ENCODE results near the gene ZBTB25. TPM values are rescaled to one million over a fixed set of nuclear protein-coding genes. Genes with fewer than 3 reads are reported as not detected.
"Not testable (repeated sequence)": the region's sequence is repeated elsewhere in the genome, so short reads cannot be mapped to it uniquely, and the experiment has no call there.

The ZBTB25 gene
- polyA plus RNA-seq, 3 donors from 2014 or later, result 9.9 to 23.1 (median 15.3) TPM

DNA sequence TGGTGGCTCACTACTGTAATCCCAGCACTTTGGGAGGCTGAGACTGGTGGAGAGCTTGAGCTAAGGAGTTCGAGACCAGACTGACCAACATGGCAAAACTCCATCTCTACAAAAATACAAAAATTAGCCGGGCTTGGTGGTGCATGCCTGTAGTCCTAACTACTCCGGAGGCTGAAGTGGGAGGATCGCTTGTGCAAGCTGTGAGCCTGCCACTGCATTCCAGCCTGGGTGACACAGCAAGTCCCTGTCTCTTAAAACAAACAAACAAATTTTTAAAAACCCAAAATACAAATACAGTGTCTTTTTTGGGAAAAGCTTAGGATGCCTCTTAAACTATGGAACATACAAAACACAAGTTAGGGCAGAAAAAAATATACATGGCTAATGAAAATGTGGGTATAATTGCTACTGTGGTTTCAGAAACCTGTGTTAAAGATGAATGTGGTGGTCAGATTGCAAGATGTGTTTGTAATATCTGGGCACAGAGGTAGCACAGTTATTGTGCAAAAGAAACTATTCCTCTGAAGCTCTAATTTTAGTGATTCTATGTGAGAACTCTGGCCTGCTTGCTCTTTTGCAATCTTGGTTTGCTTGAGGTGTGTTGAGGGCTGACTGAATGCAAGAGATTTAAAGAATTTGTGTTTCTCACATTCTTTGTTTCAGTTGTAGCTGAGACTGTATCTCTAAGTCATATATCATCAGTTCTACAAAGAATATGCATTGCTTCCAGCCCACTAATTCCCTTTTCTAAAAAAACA lies 33.0 kb upstream of the ZBTB25 start:
- peaks cover 24 to 31% of the 10 kb centered on the region in 2 donors for H3K4me1 Mint-ChIP-seq
- peaks cover 9 to 24% (median 15%) of the 10 kb centered on the region in 3 donors for H3K27me3 Mint-ChIP-seq (ENCODE audit: low read depth in 3 of 3)
- H3K9me3 Mint-ChIP-seq, result peaks cover 0 to 2% (median 0%) of the 10 kb centered on the region in 6 donors
- peak overlapping the region in 1 of 6 donors; percentile 42 for H3K27ac Mint-ChIP-seq
- peak overlapping the region in 4 of 5 donors; percentile 8 to 57 (median 35) for H3K4me3 Mint-ChIP-seq
- H3K36me3 Mint-ChIP-seq, result peaks cover 0 to 3% (median 0%) of the 10 kb centered on the region in 3 donors
- DNase-seq, result no peak

DNA sequence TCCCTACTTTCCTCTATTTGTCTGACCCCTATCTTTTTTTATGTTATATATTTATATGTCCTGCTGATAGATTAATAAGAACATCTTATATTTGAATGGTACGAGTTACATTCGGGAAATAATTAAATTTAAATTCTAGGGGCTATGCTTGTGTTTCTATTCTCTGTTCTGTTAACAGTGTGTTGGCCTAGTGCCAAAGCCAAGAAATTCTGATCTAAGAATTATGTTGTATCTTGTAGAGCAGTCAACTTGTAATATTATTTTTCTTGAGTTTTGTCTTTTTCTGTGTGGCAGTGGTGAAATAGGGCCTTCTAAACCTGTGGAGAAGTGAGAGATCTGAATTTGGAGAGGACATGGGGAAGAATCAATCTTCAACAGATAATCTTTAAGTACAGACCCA lies 27.9 kb upstream of the ZBTB25 start:
- peaks cover 2 to 17% of the 10 kb centered on the region in 2 donors for H3K4me1 Mint-ChIP-seq
- H3K9me3 Mint-ChIP-seq, result no peaks in the 10 kb centered on the region
- no peak for DNase-seq
- H3K27me3 Mint-ChIP-seq (ENCODE audit: low read depth in 3 of 3), result peaks cover 4 to 8% (median 7%) of the 10 kb centered on the region in 3 donors
- H3K27ac Mint-ChIP-seq, result peak overlapping the region in 1 of 6 donors; percentile 9
- H3K4me3 Mint-ChIP-seq, result no peak overlapping the region
- H3K36me3 Mint-ChIP-seq, result peaks cover 0 to 4% (median 3%) of the 10 kb centered on the region in 3 donors

DNA sequence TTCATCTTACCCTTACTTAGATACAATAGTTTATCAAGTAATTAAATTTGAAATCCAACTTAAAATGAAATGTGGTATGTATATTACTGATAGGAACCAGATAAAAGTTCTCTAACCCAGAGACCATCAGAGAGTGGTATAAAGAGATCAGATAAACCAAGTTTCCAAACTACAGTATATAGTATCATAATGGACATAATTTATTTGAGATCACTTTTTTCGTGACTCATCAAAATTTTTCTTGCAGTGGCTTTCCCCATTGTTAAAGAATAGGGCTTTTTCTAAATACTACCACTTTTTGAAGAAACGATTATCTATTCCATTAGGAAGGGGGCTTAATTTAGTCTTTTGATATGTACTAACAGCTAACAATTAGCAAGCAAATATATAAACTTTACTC lies 21.7 kb upstream of the ZBTB25 start:
- no peak for DNase-seq
- peaks cover 0 to 15% (median 0%) of the 10 kb centered on the region in 3 donors for H3K36me3 Mint-ChIP-seq
- H3K27me3 Mint-ChIP-seq (ENCODE audit: low read depth in 3 of 3), result peaks cover 10 to 18% (median 11%) of the 10 kb centered on the region in 3 donors
- H3K4me3 Mint-ChIP-seq, result no peak overlapping the region
- no peaks in the 10 kb centered on the region for H3K9me3 Mint-ChIP-seq
- H3K27ac Mint-ChIP-seq, result no peak overlapping the region
- H3K4me1 Mint-ChIP-seq, result peaks cover 12 to 20% of the 10 kb centered on the region in 2 donors

DNA sequence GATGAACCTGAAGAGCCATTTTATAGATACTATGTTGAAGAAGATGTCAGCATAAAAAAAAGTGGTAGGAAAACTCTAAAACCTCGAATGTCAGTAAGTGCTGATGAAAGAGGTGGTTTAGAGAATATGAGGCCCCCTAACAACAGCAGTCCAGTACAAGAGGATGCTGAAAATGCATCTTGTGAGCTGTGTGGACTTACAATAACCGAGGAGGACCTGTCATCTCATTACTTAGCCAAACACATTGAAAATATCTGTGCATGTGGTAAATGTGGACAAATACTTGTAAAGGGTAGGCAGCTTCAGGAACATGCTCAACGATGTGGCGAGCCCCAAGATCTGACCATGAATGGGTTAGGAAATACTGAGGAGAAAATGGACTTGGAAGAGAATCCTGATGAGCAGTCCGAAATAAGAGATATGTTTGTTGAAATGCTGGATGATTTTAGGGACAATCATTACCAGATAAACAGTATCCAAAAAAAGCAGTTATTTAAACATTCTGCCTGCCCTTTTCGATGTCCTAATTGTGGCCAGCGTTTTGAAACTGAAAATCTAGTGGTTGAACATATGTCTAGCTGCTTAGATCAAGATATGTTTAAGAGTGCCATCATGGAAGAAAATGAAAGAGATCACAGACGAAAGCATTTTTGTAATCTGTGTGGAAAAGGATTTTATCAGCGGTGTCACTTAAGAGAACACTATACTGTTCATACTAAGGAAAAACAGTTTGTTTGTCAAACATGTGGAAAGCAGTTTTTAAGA lies 19.1 kb upstream of the ZBTB25 start:
- peaks cover 0 to 15% (median 0%) of the 10 kb centered on the region in 3 donors for H3K36me3 Mint-ChIP-seq
- no peaks in the 10 kb centered on the region for H3K9me3 Mint-ChIP-seq
- H3K27me3 Mint-ChIP-seq (ENCODE audit: low read depth in 3 of 3), result peaks cover 10 to 18% (median 10%) of the 10 kb centered on the region in 3 donors
- H3K4me1 Mint-ChIP-seq, result peaks cover 19 to 21% of the 10 kb centered on the region in 2 donors
- no peak overlapping the region for H3K4me3 Mint-ChIP-seq
- no peak overlapping the region for H3K27ac Mint-ChIP-seq
- DNase-seq, result no peak

DNA sequence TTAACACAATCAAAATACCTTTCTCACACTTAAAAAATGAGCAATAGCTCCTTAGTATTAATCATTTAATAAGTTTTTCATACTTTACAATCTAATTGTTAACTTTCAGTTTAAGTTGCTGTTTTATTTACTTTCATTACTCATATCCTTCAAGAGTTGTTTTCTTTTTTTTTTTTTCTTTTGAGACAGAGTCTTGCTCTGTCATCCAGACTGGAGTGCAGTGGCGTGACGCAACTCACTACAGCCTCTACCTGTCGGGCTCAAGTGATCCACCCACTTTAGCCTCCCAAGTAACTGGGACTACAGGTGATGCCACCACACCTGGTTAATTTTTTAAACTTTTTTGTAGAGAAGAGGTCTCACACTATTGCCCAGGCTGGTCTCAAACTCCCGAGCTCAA lies 17.1 kb upstream of the ZBTB25 start:
- H3K36me3 Mint-ChIP-seq, result peaks cover 0 to 7% (median 0%) of the 10 kb centered on the region in 3 donors
- H3K27ac Mint-ChIP-seq, result peak overlapping the region in 2 of 6 donors; percentile 7 to 16
- no peaks in the 10 kb centered on the region for H3K9me3 Mint-ChIP-seq
- H3K4me1 Mint-ChIP-seq, result peaks cover 32 to 40% of the 10 kb centered on the region in 2 donors
- H3K27me3 Mint-ChIP-seq (ENCODE audit: low read depth in 3 of 3), result peaks cover 2 to 6% (median 3%) of the 10 kb centered on the region in 3 donors
- no peak overlapping the region for H3K4me3 Mint-ChIP-seq
- DNase-seq, result no peak

DNA sequence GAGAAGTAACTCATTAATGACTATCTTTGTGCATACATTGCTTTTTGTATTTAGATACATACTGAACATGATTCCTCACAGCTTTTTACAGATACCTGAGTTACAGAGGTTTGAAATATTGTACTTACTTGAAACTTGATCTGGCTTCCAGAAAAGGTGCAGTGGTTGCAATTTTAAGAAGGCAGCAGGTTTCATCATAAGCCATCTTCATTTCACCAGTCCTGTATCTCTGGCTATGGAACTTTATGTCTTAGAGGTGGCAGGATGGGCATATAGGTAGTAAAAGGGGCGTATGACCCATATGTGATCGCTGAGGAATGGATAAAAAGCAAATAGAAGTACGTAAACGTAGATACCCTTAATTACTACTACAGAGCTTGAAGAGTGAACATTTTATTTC lies 14.6 kb upstream of the ZBTB25 start:
- no peak for DNase-seq
- Mint-ChIP-seq H3K27me3 (ENCODE audit: low read depth in 3 of 3) (peaks cover 2 to 5% (median 2%) of the 10 kb centered on the region in 3 donors), H3K36me3 (no peaks in the 10 kb centered on the region), H3K4me1 (peaks cover 47 to 55% of the 10 kb centered on the region in 2 donors), H3K4me3 (no peak overlapping the region), H3K27ac (peak overlapping the region in 1 of 6 donors; percentile 11), H3K9me3 (no peaks in the 10 kb centered on the region)

DNA sequence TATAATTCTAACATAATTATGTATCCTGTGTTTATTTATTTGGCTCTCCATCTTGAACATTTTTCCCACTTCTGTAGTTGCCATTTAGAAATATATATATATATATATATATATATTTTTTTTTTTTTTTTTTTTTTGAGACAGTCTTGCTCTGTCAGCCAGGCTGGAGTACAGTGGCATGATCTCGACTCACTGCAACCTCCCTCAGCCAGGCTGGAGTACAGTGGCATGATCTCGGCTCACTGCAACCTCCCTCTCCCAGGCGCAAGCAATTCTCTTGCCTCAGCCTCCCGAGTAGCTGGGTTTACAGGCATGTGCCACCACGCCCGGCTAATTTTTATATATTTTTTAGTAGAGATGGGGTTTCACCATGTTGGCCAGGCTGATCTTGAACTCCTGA lies 14.0 kb upstream of the ZBTB25 start:
- peaks cover 48 to 60% of the 10 kb centered on the region in 2 donors for H3K4me1 Mint-ChIP-seq
- not testable (repeated sequence) for H3K36me3 Mint-ChIP-seq; H3K27me3 Mint-ChIP-seq (ENCODE audit: low read depth in 3 of 3); DNase-seq; H3K4me3 Mint-ChIP-seq; H3K27ac Mint-ChIP-seq; H3K9me3 Mint-ChIP-seq

DNA sequence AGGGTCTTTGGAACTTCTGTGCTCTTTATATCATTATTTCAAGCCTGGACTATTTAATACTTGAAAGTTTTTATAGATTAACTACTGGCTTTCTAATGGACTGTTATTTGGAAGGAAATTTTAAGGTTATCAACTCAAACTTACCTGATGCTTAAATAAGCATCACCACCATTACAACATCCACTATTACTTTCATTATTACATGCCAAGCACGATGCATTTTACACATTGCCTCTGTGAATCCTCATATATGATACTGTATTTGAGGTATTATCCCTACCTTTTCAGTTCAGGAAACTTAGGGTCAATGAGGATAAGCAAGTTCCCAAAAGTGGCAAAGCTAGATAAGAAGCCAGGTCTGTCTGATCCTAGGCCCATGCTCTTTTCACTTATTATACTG lies 13.3 kb upstream of the ZBTB25 start:
- Mint-ChIP-seq H3K27me3 (ENCODE audit: low read depth in 3 of 3) (peaks cover 2 to 5% (median 2%) of the 10 kb centered on the region in 3 donors), H3K4me1 (peaks cover 48 to 67% of the 10 kb centered on the region in 2 donors), H3K27ac (peak overlapping the region in 3 of 6 donors; percentile 9 to 39 (median 34)), H3K4me3 (peak overlapping the region in 1 of 5 donors; percentile 21), H3K36me3 (no peaks in the 10 kb centered on the region), H3K9me3 (no peaks in the 10 kb centered on the region)
- no peak for DNase-seq

DNA sequence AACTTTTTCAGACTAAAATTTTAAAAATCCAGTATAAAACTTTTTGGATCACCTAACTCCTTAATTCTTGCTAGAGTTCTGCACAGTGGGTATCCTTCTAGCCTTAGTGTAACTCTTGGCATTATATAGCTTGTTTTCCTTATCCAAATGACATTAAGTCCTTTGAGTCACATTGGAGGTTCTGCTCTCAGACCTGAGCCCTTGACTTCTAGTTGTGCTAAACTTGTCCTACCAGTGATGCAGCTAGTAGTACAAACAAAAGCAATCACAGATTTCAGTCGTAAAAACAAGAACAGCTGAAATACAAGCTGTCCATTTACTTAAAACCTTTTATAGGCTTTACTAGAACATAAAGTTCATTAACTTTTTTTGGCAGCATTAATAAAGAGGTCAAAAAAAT lies 11.4 kb upstream of the ZBTB25 start:
- H3K4me1 Mint-ChIP-seq, result peaks cover 58 to 86% of the 10 kb centered on the region in 2 donors
- H3K4me3 Mint-ChIP-seq, result no peak overlapping the region

DNA sequence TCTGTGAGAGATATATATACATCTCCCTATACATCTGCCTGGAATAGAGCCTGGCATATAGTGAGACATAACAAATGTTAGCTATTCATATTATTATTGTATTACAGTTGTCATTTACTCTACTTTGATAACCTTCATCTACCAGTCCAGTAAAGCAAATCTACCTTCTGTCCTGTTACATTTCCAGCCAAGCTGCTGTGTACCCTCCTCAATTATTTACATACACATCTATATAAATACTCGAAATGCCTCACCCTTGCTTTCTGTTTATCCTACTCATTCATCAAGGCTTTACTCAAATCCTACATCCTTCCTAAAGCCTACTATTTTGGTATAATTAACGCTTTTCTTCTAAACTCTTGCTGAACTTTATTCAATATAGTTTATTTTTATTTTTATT lies 9.6 kb upstream of the ZBTB25 start:
- Mint-ChIP-seq H3K4me1 (peaks cover 71 to 97% of the 10 kb centered on the region in 2 donors), H3K4me3 (no peak overlapping the region), H3K9me3 (no peaks in the 10 kb centered on the region), H3K27me3 (ENCODE audit: low read depth in 3 of 3) (peaks cover 2 to 7% (median 2%) of the 10 kb centered on the region in 3 donors), H3K36me3 (no peaks in the 10 kb centered on the region), H3K27ac (no peak overlapping the region)
- no peak for DNase-seq

More for the DNA sequence above, 11.4 kb upstream of the ZBTB25 start:
- no peak overlapping the region for H3K27ac Mint-ChIP-seq
- DNase-seq, result no peak
- peaks cover 2 to 5% (median 2%) of the 10 kb centered on the region in 3 donors for H3K27me3 Mint-ChIP-seq (ENCODE audit: low read depth in 3 of 3)
- no peaks in the 10 kb centered on the region for H3K36me3 Mint-ChIP-seq
- H3K9me3 Mint-ChIP-seq, result no peaks in the 10 kb centered on the region

DNA sequence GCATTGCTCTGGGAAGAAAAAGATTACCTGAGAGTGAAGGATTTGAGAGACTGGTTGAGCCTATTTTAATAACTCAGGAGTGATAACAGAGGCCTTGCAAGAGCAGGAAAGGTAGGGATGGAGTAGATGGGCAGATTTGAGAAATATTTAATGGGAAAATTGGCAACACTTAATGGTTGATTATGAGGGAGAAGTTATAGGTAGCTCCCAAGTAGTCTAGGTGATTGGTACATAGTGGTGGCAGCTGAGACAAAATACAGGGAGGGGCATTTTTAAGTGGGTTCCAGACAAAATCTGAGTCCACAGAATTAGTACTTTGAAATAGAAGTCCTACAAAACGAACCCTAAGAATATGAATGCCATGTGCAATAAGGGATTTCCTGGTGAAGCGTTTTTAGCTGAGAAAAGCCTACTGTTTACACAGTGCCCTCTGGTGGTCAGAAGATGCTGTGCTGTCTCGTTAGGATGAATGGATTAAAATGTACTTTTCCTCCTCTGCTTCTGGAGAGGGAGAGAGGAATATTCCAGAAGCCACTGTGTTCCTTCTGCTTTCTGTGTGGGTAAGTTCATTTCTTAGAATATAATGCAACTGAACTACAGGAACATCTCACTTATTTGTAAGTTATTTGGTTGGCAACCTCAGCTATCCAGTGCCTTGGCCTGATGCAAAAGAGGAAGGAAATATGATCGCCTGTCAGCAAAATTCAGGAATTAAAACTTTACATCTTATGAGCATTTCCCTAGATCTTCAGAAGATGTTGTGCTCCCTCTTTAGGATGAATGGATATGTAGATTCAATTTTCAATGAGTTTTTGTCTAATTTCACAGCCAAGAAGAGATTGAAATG lies 7.4 kb upstream of the ZBTB25 start:
- peaks cover 2 to 7% (median 5%) of the 10 kb centered on the region in 3 donors for H3K27me3 Mint-ChIP-seq (ENCODE audit: low read depth in 3 of 3)
- peaks cover 77 to 97% of the 10 kb centered on the region in 2 donors for H3K4me1 Mint-ChIP-seq
- H3K4me3 Mint-ChIP-seq, result peak overlapping the region; percentile 18 to 64 (median 42)
- no peaks in the 10 kb centered on the region for H3K36me3 Mint-ChIP-seq
- peak; percentile 59 to 69 (median 68) for DNase-seq
- H3K9me3 Mint-ChIP-seq, result no peaks in the 10 kb centered on the region
- H3K27ac Mint-ChIP-seq, result peak overlapping the region; percentile 61 to 87 (median 65)

DNA sequence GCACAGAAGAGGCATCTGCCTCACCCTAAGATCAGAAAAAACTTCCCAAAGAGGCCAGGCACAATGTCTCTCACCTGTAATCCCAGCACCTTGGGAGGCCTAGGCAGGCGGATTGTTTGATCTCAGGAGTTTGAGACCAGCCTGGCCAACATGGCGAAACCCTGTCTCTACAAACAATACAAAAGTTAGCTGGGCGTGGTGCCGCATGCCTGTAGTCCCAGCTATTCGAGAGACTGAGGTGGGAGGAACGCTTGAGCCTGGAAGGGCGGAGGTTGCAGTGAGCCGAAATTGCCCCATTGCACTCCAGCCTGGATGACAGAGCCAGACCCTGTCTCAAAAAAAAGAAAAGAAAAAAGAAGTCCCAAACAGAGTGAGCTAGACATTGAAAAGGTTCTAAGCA lies 5.4 kb upstream of the ZBTB25 start:
- Mint-ChIP-seq H3K9me3 (peaks cover 0 to 2% (median 0%) of the 10 kb centered on the region in 6 donors), H3K4me1 (peaks cover 75 to 90% of the 10 kb centered on the region in 2 donors), H3K27ac (peak overlapping the region in 2 of 6 donors; percentile 53 to 64), H3K4me3 (peak overlapping the region in 3 of 5 donors; percentile 24 to 46 (median 26)), H3K36me3 (no peaks in the 10 kb centered on the region), H3K27me3 (ENCODE audit: low read depth in 3 of 3) (peaks cover 10 to 22% (median 22%) of the 10 kb centered on the region in 3 donors)
- no peak for DNase-seq

DNA sequence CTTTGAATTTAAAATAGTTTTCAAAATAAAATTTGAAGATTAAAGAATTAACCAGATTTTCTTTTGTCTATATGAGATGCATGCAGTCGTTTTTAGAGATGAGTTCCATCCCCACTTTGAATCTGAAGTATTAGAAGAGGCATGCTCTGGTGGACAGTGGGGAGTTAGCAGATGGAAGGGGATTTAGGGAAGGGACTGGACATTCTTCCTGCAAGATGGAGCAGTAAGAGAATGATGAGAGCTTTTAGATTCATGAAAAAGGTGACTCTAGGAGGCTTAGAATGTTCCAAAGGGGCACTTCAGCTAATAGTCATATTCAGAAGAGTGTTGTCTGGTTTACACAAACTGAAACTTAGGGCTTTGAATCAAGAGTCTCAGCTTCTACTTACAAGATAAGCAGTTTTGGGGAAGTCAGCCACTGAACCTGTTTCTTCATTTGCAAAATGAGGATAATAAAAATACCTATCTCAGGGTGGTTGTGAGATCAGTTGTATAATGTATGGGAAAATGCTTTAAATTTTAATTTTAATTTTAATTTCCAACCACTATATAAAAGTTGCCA lies 4.7 kb upstream of the ZBTB25 start:
- Mint-ChIP-seq H3K9me3 (peaks cover 0 to 3% (median 0%) of the 10 kb centered on the region in 6 donors), H3K4me3 (peak overlapping the region in 2 of 5 donors; percentile 89 to 96), H3K27ac (peak overlapping the region; percentile 14 to 99 (median 64)), H3K36me3 (no peaks in the 10 kb centered on the region), H3K27me3 (ENCODE audit: low read depth in 3 of 3) (peaks cover 13 to 28% (median 27%) of the 10 kb centered on the region in 3 donors), H3K4me1 (peaks cover 71 to 83% of the 10 kb centered on the region in 2 donors)
- no peak for DNase-seq

All from immature natural killer cell (primary cell).